Epithelial cell of proximal tubule (primary cell): Measurements from ENCODE around the gene CCR5AS.

Source experiments
- DNase-seq: peaks from one replicate; pipeline ENCODE4 v3.0.0-alpha.2; 2011; ENCODE audit warnings: low read depth
- H3K4me3 ChIP-seq: 2 replicates; pipeline ENCODE4 v1.5.1; 2011; ENCODE audit warnings: low read depth, mild to moderate bottlenecking, low read length
- CTCF ChIP-seq: conservative IDR thresholded peaks from 2 replicates; pipeline ENCODE4 v1.5.1; 2012; ENCODE audit warnings: low read depth, mild to moderate bottlenecking, low read length

Gene CCR5AS

GRCh38 chr3:46400846-46401245 is 6.0 kb downstream of the CCR5AS start:
- TF ChIP-seq CTCF, result no peak
- no peak for DNase-seq
- H3K4me3 ChIP-seq, result no peak overlapping the region

- DNase-seq, result no peak
- H3K4me3 ChIP-seq, result no peak overlapping the region
- no peak for TF ChIP-seq CTCF
These were observed 6.7 kb downstream of the CCR5AS start for GRCh38 chr3:46400000-46400734.

- no peak for DNase-seq
- TF ChIP-seq CTCF, result no peak
These were observed 7.3 kb downstream of the CCR5AS start for GRCh38 chr3:46399557-46399956.

GRCh38 chr3:46399098-46399497 is 7.8 kb downstream of the CCR5AS start:
- TF ChIP-seq CTCF, result no peak
- no peak for DNase-seq
- H3K4me3 ChIP-seq, result no peak overlapping the region

More at GRCh38 chr3:46399557-46399956, 7.3 kb downstream of the CCR5AS start:
- no peak overlapping the region for H3K4me3 ChIP-seq

GRCh38 chr3:46398186-46398955 is 8.5 kb downstream of the CCR5AS start:
- no peak for TF ChIP-seq CTCF
- no peak overlapping the region for H3K4me3 ChIP-seq

GRCh38 chr3:46397111-46397510 is 9.8 kb downstream of the CCR5AS start:
- H3K4me3 ChIP-seq, result no peak overlapping the region
- TF ChIP-seq CTCF, result no peak
- no peak for DNase-seq

More at GRCh38 chr3:46398186-46398955, 8.5 kb downstream of the CCR5AS start:
- DNase-seq, result no peak
